Measurements from ENCODE around the gene TTLL8. TPM values are rescaled to one million over a fixed set of nuclear protein-coding genes. Genes with fewer than 3 reads are reported as not detected.

The TTLL8 gene
- total RNA-seq, 2 experiments from 2014 or later: 0.06 to 0.72 TPM

DNA sequence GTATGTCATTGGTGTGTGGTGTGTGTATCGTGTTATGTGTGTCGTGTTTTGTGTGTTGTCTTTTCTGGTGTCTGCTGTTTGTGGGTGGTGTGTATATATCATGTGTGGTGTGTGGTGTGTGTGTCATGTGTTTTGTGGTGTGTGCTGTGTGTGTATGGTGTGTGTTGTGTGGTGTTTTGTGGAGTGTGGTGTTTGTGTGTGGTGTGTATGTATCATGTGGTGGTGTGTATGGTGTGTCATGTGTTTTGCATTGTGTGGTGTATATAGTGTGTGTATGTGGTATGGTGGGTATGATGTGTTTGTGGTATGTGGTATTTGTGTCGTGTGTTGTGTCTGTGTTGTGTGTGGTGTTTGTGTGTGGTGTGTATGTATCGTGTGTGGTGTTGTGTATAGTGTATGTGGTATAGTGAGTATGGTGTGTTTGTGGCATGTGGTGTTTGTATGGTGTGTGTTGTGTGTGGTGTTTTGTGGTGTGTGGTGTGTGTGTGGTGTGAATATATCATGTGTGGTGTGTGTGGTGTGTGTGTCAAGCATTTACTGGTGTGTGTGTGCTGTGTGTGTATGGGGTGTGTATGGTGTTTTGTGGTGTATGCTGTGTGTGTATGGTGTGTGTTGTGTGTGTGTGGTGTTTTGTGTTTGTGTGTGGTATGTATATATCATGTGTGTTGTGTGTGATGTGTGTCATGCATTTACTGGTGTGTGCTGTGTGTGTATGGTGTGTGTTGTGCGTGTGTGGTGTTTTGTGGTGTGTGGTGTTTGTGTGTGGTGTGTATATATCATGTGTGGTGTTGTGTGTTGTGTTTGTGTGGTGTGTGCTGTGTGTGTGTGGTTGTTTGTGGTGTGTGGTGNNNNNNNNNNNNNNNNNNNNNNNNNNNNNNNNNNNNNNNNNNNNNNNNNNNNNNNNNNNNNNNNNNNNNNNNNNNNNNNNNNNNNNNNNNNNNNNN lies 84.8 kb downstream of the TTLL8 start:
- H3K4me1 ChIP-seq (ENCODE audit: insufficient read depth, low read length, poor library complexity, severe bottlenecking): peaks cover 32% of the 10 kb centered on the region
- no TSS peak for BruUV-seq (replicated peaks)
- TF ChIP-seq, protein P1, sequence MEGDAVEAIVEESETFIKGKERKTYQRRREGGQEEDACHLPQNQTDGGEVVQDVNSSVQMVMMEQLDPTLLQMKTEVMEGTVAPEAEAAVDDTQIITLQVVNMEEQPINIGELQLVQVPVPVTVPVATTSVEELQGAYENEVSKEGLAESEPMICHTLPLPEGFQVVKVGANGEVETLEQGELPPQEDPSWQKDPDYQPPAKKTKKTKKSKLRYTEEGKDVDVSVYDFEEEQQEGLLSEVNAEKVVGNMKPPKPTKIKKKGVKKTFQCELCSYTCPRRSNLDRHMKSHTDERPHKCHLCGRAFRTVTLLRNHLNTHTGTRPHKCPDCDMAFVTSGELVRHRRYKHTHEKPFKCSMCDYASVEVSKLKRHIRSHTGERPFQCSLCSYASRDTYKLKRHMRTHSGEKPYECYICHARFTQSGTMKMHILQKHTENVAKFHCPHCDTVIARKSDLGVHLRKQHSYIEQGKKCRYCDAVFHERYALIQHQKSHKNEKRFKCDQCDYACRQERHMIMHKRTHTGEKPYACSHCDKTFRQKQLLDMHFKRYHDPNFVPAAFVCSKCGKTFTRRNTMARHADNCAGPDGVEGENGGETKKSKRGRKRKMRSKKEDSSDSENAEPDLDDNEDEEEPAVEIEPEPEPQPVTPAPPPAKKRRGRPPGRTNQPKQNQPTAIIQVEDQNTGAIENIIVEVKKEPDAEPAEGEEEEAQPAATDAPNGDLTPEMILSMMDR (conservative IDR thresholded peaks at IDR 0.05; ENCODE audit: low read length): no peak
- TF ChIP-seq EZH2phosphoT487 (IDR thresholded peaks at IDR 0.05; ENCODE audit: borderline replicate concordance, low read depth, low read length): no peak

DNA sequence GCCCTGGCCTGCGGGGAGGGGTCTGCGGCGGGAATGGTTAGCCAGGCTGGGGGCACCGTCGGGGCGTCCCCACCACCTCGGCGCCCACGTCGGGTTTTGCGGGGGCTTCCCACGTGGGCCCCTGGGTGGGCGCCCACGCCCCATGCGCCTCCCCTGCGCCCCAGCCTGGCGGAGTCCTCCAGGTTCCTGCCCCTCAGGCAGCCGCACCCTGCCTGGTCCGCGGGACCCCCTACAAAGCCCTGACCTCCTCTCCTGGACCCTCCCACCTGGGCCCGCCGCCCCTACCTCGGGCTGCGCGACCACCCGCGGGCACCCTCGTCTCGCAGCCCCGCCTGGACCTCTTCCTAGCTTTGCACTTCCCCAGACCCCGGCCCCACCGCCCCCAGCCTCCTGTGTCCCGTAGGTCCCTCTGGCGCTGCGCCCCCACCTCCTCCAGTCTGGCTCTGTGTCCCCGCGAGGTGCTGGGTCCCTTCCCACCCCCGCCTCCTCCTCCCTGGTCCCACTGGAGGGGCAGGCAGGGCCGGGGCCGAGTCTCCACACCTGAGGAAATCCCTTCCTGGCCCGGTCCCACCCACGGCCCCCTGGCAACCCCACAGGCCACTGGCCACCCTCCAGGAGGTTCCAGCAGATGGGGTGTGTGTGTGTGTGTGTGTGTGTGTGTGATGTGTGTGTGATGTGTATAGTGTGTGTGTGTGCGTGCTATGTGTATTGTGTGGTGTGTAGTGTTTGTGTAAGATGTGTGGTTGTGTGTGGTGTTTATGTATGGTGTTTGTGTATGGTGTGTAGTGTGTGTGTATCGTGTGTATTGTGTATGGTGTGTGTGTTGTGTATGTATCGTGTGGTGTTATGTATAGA lies 85.7 kb downstream of the TTLL8 start:
- peaks cover 36% of the 10 kb centered on the region for H3K4me1 ChIP-seq (ENCODE audit: insufficient read depth, low read length, poor library complexity, severe bottlenecking)
- H3K79me2 ChIP-seq (ENCODE audit: insufficient read depth, low read depth, low read length): no peaks in the 10 kb centered on the region
- ChIA-PET POLR2A (no interaction called here), CTCF (ENCODE audit: unreplicated experiment) (no interaction called here)
- no peaks in the 10 kb centered on the region for H3K9me2 ChIP-seq (ENCODE audit: insufficient read depth, low read length)
- no peak overlapping the region for H2AFZ ChIP-seq (ENCODE audit: low read length)
- H3K4me3 ChIP-seq (ENCODE audit: low read depth, low read length, poor library complexity, severe bottlenecking): no peak overlapping the region
- intact Hi-C loops (cut with micrococcal nuclease; ENCODE audit: unreplicated experiment): no loop called here
- H3K27ac ChIP-seq (ENCODE audit: low read depth, low read length, poor library complexity, severe bottlenecking): no peak overlapping the region
- 0 out of 2 replicates have a peak, but pooled peaks cover 4% of the 10 kb centered on the region for H4K20me1 ChIP-seq (ENCODE audit: insufficient read depth, low read length)
- TF ChIP-seq EZH2phosphoT487 (IDR thresholded peaks at IDR 0.05; ENCODE audit: borderline replicate concordance, low read depth, low read length): no peak
- TF ChIP-seq, protein P1 (conservative IDR thresholded peaks at IDR 0.05; ENCODE audit: low read length): no peak
- H3K36me3 ChIP-seq (ENCODE audit: insufficient read depth, low read length): no peaks in the 10 kb centered on the region
- H3K9me3 ChIP-seq (ENCODE audit: low read length): no peaks in the 10 kb centered on the region; the same call in 1 of the 2 replicates
- DNase-seq (ENCODE audit: low spot score): no peak
- BruUV-seq (replicated peaks): no TSS peak
- no peak overlapping the region for H3K4me2 ChIP-seq (ENCODE audit: low read length)

More for the DNA sequence above, 84.8 kb downstream of the TTLL8 start:
- DNase-seq (ENCODE audit: low spot score): no peak
- H3K36me3 ChIP-seq (ENCODE audit: insufficient read depth, low read length): no peaks in the 10 kb centered on the region
- H3K4me2 ChIP-seq (ENCODE audit: low read length): no peak overlapping the region
- intact Hi-C loops (cut with micrococcal nuclease; ENCODE audit: unreplicated experiment): no loop called here
- no peaks in the 10 kb centered on the region for H3K79me2 ChIP-seq (ENCODE audit: insufficient read depth, low read depth, low read length)
- H4K20me1 ChIP-seq (ENCODE audit: insufficient read depth, low read length): no peaks in the 10 kb centered on the region
- POLR2A ChIA-PET: no interaction called here
- no peak overlapping the region for H3K27ac ChIP-seq (ENCODE audit: low read depth, low read length, poor library complexity, severe bottlenecking)
- no peak overlapping the region for H3K4me3 ChIP-seq (ENCODE audit: low read depth, low read length, poor library complexity, severe bottlenecking)
- CTCF ChIA-PET (ENCODE audit: unreplicated experiment): no interaction called here
- H2AFZ ChIP-seq (ENCODE audit: low read length): no peak overlapping the region
- H3K9me3 ChIP-seq (ENCODE audit: low read length): no peaks in the 10 kb centered on the region; the same call in 1 of the 2 replicates
- no peaks in the 10 kb centered on the region for H3K9me2 ChIP-seq (ENCODE audit: insufficient read depth, low read length)
